C4-2B (cell line): ENCODE measurements around the gene CNN1.
"Not testable (repeated sequence)": the region's sequence is repeated elsewhere in the genome, so short reads cannot be mapped to it uniquely, and the experiment has no call there.

ENCODE experiments used
- ZFX ChIP-seq: fragments of 450-650 bp; IDR thresholded peaks from 2 replicates; pipeline ENCODE4 v1.6.1; 2017
- TF ChIP-seq, protein P1 (sequence below): fragments of 450-650 bp; conservative IDR thresholded peaks from 2 replicates; pipeline ENCODE4 v1.5.1; 2017; ENCODE audit warnings: mild to moderate bottlenecking

DNA sequence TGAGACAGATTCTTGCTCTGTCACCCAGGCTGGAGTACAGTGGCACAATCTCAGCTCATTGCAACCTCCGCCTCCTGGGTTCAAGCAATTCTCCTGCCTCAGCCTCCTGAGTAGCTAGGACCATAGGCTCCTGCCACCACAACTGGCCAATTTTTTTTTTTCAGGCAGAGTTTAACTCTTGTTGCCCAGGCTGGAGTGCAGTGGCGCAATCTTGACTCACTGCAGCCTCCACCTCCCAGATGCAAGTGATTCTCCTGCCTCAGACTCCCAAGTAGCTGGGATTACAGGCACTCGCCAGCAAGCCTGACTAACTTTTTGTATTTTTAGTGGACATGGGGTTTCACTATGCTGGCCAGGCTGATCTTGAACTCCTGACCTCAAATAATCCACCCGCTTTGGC lies 35.1 kb downstream of the CNN1 start:
- TF ChIP-seq, protein P1, sequence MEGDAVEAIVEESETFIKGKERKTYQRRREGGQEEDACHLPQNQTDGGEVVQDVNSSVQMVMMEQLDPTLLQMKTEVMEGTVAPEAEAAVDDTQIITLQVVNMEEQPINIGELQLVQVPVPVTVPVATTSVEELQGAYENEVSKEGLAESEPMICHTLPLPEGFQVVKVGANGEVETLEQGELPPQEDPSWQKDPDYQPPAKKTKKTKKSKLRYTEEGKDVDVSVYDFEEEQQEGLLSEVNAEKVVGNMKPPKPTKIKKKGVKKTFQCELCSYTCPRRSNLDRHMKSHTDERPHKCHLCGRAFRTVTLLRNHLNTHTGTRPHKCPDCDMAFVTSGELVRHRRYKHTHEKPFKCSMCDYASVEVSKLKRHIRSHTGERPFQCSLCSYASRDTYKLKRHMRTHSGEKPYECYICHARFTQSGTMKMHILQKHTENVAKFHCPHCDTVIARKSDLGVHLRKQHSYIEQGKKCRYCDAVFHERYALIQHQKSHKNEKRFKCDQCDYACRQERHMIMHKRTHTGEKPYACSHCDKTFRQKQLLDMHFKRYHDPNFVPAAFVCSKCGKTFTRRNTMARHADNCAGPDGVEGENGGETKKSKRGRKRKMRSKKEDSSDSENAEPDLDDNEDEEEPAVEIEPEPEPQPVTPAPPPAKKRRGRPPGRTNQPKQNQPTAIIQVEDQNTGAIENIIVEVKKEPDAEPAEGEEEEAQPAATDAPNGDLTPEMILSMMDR: not testable (repeated sequence)
- TF ChIP-seq ZFX: not testable (repeated sequence)
